HUES6 (cell line): ENCODE measurements around the gene PDIA2.
"Not testable (repeated sequence)": the region's sequence is repeated elsewhere in the genome, so short reads cannot be mapped to it uniquely, and the experiment has no call there.

Experiments used
- H3K27ac ChIP-seq: 2 replicates; pipeline ENCODE4 v1.7.0; 2013; ENCODE audit warnings: low read depth, mild to moderate bottlenecking, low read length, inconsistent platforms
- H3K27me3 ChIP-seq: 2 replicates; pipeline ENCODE4 v1.6.1; 2013; ENCODE audit warnings: low read length; ENCODE audit not compliant: control insufficient read depth, insufficient read depth
- H3K36me3 ChIP-seq: 2 replicates; pipeline ENCODE4 v1.6.1; 2013; ENCODE audit warnings: low read length; ENCODE audit not compliant: control insufficient read depth, insufficient read depth
- H3K4me1 ChIP-seq: 2 replicates; pipeline ENCODE4 v1.6.1; 2013; ENCODE audit warnings: low read length; ENCODE audit not compliant: control insufficient read depth, insufficient read depth
- H3K4me3 ChIP-seq: 2 replicates; pipeline ENCODE4 v1.5.1; 2013; ENCODE audit warnings: low read depth, low read length
- H3K9ac ChIP-seq: one replicate; pipeline ENCODE4 v1.6.1; 2013; ENCODE audit warnings: mild to moderate bottlenecking, low read length
- H3K9me3 ChIP-seq: 2 replicates; pipeline ENCODE4 v1.6.1; 2013; ENCODE audit warnings: low read depth, low read length; ENCODE audit not compliant: control insufficient read depth, insufficient read depth

Gene PDIA2

DNA sequence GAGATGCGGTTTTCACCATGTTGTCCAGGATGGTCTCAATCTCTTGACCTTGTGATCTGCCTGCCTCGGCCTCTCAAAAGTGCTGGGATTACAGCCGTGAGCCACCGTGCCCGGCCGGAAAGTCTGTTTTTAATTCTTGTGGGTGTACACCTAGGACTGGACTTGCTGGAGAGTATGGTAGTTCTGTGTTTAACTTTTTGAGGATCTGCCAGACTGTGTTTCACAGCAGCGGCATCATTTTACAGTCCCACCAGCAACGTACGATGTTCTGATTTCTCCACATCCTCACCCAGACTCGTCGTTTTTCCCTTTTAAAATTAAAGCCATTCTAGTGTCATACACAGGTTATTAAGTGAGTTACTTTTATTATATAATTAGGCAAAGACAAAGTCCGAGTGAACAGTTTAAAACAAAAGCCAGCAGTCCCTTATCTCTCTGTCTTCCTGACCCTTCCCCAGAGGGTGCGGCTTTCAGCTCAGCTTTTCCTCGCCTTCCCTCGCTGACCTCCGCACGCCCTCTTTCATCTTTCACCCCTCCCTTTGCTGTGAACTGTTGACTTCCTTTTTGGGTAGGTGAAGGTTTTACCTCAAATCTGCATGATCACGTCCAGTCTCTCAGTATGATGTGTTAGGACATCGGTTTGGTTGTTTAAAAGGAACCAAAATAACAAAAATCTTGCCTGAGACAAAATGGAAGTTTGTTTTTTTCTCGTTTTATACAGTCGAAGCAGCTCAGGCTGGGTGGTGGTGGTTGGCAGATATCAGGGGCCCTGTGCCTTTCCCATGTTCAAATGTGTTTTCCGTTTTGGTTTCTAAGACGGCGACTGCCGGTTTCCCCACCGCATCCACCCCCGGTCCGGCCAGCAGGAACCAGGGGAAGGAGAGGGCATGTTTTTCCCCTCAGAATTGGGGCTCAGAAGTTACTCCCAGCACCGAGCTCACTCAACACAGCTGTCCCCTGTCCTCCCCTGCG lies 30.3 kb upstream of the PDIA2 start:
- H3K9me3 ChIP-seq = no peaks in the 10 kb centered on the region
- no peak overlapping the region for H3K9ac ChIP-seq
- H3K4me1 ChIP-seq = no peaks in the 10 kb centered on the region; the same call in 1 of the 2 replicates
- peaks cover 39% of the 10 kb centered on the region for H3K36me3 ChIP-seq
- H3K4me3 ChIP-seq = no peak overlapping the region
- H3K27ac ChIP-seq = no peak overlapping the region
- no peaks in the 10 kb centered on the region for H3K27me3 ChIP-seq

DNA sequence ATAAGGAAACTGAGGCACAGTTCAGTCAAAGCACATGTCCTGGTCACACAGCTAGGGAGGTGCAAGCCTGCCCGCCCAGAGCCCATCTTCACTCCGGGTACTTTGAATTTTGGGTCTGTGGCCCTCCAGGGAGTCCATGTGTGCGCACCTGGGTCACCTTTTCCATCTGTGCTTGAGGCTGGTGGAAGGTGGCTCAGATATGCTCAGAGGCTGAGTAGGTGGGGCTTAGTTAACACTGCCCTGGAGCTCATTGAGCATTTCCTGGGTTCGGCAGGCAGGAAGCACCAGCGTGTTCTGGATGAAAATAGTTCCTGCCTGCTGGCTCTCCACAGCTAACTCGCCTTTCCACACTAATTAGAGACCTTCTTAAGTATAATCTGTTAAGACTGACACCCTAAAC lies 29.1 kb upstream of the PDIA2 start:
- H3K4me1 ChIP-seq = no peaks in the 10 kb centered on the region; the same call in 1 of the 2 replicates
- H3K27me3 ChIP-seq = no peaks in the 10 kb centered on the region
- H3K36me3 ChIP-seq = peaks cover 39% of the 10 kb centered on the region
- H3K9me3 ChIP-seq = no peaks in the 10 kb centered on the region
- H3K9ac ChIP-seq = no peak overlapping the region
- no peak overlapping the region for H3K27ac ChIP-seq
- no peak overlapping the region for H3K4me3 ChIP-seq

DNA sequence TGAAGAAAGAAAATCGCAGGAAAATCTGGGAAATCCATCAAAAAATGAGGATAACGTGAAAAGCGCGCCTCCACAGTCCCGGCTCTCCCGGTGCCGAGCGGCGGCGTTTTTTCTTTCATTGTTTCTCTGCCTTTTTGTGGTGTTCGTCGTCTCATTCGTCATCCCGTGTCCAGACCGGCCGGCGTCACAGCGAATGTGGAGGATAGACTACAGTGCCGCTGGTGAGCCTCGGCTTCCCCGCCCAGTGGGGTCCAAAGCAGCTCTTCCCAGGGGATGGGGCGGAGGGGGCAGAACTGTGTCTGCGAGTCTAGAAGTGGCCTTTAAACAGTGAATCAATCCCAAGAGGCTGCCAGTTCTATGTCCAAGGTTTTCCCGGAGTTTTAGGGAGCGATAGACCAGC lies 28.5 kb upstream of the PDIA2 start:
- no peak overlapping the region for H3K4me3 ChIP-seq
- no peak overlapping the region for H3K9ac ChIP-seq
- peaks cover 44% of the 10 kb centered on the region for H3K36me3 ChIP-seq

DNA sequence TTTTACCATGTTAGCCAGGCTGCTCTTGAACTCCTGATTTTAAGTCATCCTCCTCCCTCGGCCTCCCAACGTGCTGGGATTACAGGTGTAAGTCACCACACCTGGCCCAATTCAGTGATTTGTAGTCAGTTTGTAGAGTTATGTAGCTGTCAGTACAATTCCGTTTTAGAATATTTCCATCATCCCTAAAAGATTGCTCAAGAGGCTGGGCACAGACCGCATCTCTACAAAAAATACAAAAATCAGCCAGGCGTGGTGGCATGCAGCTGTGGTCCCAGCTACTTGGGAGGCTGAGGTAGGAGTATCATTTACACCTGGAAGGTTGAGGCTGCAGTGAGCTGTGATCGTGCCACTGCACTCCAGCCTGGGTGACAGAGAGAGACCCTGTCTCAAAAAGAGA lies 27.8 kb upstream of the PDIA2 start:
- H3K36me3 ChIP-seq = peaks cover 50% of the 10 kb centered on the region

More for the DNA sequence above, 28.5 kb upstream of the PDIA2 start:
- Histone ChIP-seq H3K27ac (no peak overlapping the region), H3K4me1 (no peaks in the 10 kb centered on the region; the same call in 1 of the 2 replicates), H3K27me3 (no peaks in the 10 kb centered on the region), H3K9me3 (no peaks in the 10 kb centered on the region)

DNA sequence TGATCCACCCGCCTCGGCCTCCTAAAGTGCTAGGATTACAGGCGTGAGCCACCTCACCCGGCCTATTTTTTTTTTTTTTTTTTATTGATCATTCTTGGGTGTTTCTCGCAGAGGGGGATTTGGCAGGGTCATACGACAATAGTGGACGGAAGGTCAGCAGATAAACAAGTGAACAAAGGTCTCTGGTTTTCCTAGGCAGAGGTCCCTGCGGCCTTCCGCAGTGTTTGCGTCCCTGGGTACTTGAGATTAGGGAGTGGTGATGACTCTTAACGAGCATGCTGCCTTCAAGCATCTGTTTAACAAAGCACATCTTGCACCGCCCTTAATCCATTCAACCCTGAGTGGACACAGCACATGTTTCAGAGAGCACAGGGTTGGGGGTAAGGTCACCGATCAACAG lies 24.9 kb upstream of the PDIA2 start:
- not testable (repeated sequence) for H3K27me3 ChIP-seq, H3K9ac ChIP-seq, H3K9me3 ChIP-seq, H3K27ac ChIP-seq, H3K4me3 ChIP-seq, H3K4me1 ChIP-seq
- H3K36me3 ChIP-seq = peaks cover 60% of the 10 kb centered on the region

More for the DNA sequence above, 27.8 kb upstream of the PDIA2 start:
- Histone ChIP-seq H3K4me3 (no peak overlapping the region), H3K9me3 (no peaks in the 10 kb centered on the region), H3K4me1 (no peaks in the 10 kb centered on the region; the same call in 1 of the 2 replicates), H3K27me3 (no peaks in the 10 kb centered on the region), H3K27ac (no peak overlapping the region), H3K9ac (no peak overlapping the region)

DNA sequence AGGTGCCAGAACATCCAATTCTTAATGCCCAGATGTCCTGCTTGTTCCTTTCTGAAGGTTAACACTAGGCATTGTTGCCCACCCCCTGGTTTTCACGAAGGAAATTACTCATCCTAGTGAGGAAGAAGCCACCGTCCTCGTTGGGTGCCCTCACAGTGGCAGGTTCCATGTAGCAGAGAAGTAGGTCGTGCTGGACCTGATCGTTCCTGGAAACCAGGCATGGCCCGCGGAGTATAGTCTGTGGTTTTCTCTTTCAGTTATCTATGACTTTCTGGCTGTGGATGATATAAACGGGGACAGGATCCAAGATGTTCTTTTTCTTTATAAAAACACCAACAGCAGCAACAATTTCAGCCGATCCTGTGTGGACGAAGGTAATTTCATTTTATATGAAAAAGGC lies 23.7 kb upstream of the PDIA2 start:
- no peak overlapping the region for H3K4me3 ChIP-seq
- H3K4me1 ChIP-seq = no peaks in the 10 kb centered on the region
- H3K27me3 ChIP-seq = no peaks in the 10 kb centered on the region
- peaks cover 64% of the 10 kb centered on the region for H3K36me3 ChIP-seq
- H3K9me3 ChIP-seq = no peaks in the 10 kb centered on the region
- no peak overlapping the region for H3K9ac ChIP-seq
- no peak overlapping the region for H3K27ac ChIP-seq

DNA sequence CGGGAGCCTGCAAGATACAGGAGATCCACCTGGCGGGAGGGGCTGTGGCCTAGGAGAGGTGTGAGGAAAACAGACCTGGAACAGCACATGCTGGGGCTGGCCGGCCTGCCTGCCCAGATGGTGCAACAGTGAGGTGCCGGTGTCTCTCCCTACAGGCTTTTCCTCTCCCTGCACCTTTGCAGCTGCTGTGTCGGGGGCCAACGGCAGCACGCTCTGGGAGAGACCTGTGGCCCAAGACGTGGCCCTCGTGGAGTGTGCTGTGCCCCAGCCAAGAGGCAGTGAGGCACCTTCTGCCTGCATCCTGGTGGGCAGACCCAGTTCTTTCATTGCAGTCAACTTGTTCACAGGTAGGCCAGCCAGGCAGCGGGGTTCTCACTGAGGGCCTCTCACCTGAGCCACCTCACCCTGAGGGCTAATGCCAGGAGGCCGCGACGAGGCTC lies 23.1 kb upstream of the PDIA2 start:
- no peaks in the 10 kb centered on the region for H3K27me3 ChIP-seq
- no peak overlapping the region for H3K27ac ChIP-seq
- H3K9ac ChIP-seq = no peak overlapping the region
- H3K4me1 ChIP-seq = no peaks in the 10 kb centered on the region
- no peaks in the 10 kb centered on the region for H3K9me3 ChIP-seq
- H3K4me3 ChIP-seq = no peak overlapping the region
- peaks cover 65% of the 10 kb centered on the region for H3K36me3 ChIP-seq

DNA sequence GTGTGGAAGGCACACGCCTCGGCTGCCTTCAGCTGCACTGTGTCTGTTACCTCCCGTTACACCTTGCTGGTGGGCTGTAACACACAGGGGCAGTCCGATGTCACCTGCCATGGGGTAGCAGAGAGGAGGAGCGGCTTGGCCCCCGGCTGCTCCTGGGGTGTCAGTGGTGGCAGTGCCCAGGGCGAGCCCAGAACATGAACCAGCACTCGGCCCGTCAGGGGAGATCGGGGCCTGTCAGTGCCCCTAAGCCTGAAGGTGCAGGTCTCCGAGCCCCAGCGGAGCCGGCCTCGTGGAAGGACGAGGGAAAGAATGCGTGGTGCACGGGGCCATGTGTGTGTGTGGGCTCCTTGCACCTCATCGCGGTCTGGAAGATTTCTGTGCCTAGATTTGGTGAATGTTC lies 22.6 kb upstream of the PDIA2 start:
- H3K4me1 ChIP-seq = no peaks in the 10 kb centered on the region
- peaks cover 67% of the 10 kb centered on the region for H3K36me3 ChIP-seq

DNA sequence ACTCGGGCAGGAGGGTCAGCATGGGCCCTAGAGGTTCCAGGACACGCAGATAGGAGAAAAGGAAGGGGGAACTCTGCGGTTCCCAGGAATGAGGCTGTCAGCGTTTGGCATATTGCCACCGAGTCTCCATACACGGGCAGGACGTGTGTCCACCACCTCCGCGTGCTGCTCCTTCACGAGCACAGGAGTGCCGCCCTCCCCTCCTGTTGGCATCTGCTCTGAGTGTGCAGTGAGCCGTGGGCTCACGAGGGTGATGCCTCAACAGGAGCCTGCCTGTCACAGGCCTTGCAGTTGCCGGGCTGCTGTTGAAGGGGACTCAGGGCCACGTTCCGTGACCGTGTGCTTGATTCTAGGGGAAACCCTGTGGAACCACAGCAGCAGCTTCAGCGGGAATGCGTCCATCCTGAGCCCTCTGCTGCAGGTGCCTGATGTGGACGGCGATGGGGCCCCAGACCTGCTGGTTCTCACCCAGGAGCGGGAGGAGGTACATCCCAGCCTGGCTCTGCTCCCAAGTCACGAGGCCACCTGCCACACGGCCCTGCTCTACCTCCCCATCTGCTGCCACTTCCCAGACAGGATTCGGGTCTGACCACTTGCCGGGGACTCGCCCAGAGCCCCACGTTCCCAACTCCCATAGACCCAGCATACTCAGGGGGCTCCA lies 21.8 kb upstream of the PDIA2 start:
- Histone ChIP-seq H3K36me3 (peaks cover 61% of the 10 kb centered on the region), H3K27ac (no peak overlapping the region), H3K4me1 (no peaks in the 10 kb centered on the region), H3K9me3 (no peaks in the 10 kb centered on the region), H3K27me3 (no peaks in the 10 kb centered on the region), H3K9ac (no peak overlapping the region), H3K4me3 (no peak overlapping the region)

More for the DNA sequence above, 22.6 kb upstream of the PDIA2 start:
- Histone ChIP-seq H3K27me3 (no peaks in the 10 kb centered on the region), H3K4me3 (no peak overlapping the region), H3K9me3 (no peaks in the 10 kb centered on the region), H3K27ac (no peak overlapping the region), H3K9ac (no peak overlapping the region)

DNA sequence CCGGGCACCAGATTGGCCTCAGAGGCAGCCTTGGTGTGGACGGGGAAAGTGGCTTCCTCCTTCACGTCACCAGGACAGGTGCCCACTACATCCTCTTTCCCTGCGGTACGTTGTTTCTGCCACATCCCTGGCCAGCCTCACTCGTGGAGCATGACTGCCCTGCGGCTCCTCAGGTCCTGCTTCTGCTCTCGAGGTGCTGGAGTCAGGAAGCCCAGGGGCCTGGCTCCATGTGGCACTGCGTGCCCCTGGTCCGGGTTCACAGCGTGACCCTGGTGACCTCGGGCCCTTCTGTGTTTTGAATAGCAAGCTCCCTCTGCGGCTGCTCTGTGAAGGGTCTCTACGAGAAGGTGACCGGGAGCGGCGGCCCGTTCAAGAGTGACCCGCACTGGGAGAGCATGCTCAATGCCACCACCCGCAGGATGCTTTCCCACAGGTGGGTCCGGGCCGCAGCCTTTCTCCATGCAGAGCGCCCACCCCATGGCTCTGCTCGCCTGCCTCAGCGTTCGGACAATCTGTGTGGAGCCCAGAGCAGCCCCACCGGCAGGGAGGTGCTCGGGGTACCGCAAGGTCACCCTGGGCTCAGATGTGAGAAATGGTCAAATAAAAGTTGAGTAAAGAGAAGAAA lies 20.7 kb upstream of the PDIA2 start:
- Histone ChIP-seq H3K27ac (no peak overlapping the region), H3K4me1 (no peaks in the 10 kb centered on the region), H3K9ac (no peak overlapping the region), H3K36me3 (peaks cover 57% of the 10 kb centered on the region), H3K9me3 (no peaks in the 10 kb centered on the region), H3K27me3 (no peaks in the 10 kb centered on the region), H3K4me3 (no peak overlapping the region)
